ENCODE data around the gene PRX.

Gene PRX

GRCh38 chr19:40369797-40370196, 43.4 kb downstream of the PRX start:
- no peak for TF ChIP-seq CTCF (IDR thresholded peaks at IDR 0.05; ENCODE audit: insufficient read depth, low read length, missing control alignments)
- no peak for DNase-seq (ENCODE audit: low read depth, low spot score)
- ChIA-PET POLR2A (no interaction called here), CTCF (no interaction called here)
- H3K4me3 ChIP-seq (ENCODE audit: low read depth, low read length) = no peak overlapping the region

GRCh38 chr19:40367577-40368434, 45.4 kb downstream of the PRX start:
- no peak for TF ChIP-seq CTCF (IDR thresholded peaks at IDR 0.05; ENCODE audit: insufficient read depth, low read length, missing control alignments)
- no peak for DNase-seq (ENCODE audit: low read depth, low spot score)
- POLR2A ChIA-PET = no interaction called here
- no peak overlapping the region for H3K4me3 ChIP-seq (ENCODE audit: low read depth, low read length)
- CTCF ChIA-PET = interaction anchor here (1.4 to 3.4 kb wide), 2 partner anchors 12 to 13 kb away, joined by 3 to 17 read pairs; no protein-coding TSS in a partner anchor

GRCh38 chr19:40366697-40367561, 46.2 kb downstream of the PRX start:
- peak overlapping the region; percentile 66 for H3K4me3 ChIP-seq (ENCODE audit: low read depth, low read length)
- TF ChIP-seq CTCF (IDR thresholded peaks at IDR 0.05; ENCODE audit: insufficient read depth, low read length, missing control alignments) = no peak
- ChIA-PET CTCF (interaction anchor here (0.8 to 3.4 kb wide), 2 partner anchors 11 to 83 kb away, joined by 3 to 17 read pairs; no protein-coding TSS in a partner anchor), POLR2A (interaction anchor here (0.6 kb wide), 1 partner anchor 86 kb away, joined by 4 read pairs; no protein-coding TSS in a partner anchor)
- DNase-seq (ENCODE audit: low read depth, low spot score) = no peak

GRCh38 chr19:40365613-40366401, 47.4 kb downstream of the PRX start:
- no peak for TF ChIP-seq CTCF (IDR thresholded peaks at IDR 0.05; ENCODE audit: insufficient read depth, low read length, missing control alignments)

GRCh38 chr19:40365010-40365409, 48.2 kb downstream of the PRX start:
- H3K4me3 ChIP-seq (ENCODE audit: low read depth, low read length) = no peak overlapping the region
- DNase-seq (ENCODE audit: low read depth, low spot score) = no peak
- ChIA-PET CTCF (interaction anchor here (1.1 to 3.4 kb wide), 3 partner anchors 9 to 225 kb away, joined by 3 to 17 read pairs (median 5); no protein-coding TSS in a partner anchor), POLR2A (interaction anchor here (0.5 to 1.0 kb wide), 4 partner anchors 9 to 58 kb away, joined by 3 to 4 read pairs (median 3); partner anchors contain the start of genes C19orf47 and PLD3)
- TF ChIP-seq CTCF (IDR thresholded peaks at IDR 0.05; ENCODE audit: insufficient read depth, low read length, missing control alignments) = no peak

More at GRCh38 chr19:40365613-40366401, 47.4 kb downstream of the PRX start:
- H3K4me3 ChIP-seq (ENCODE audit: low read depth, low read length) = peak overlapping the region; percentile 66
- ChIA-PET CTCF (interaction anchor here (0.8 to 3.4 kb wide), 3 partner anchors 10 to 225 kb away, joined by 3 to 17 read pairs (median 3); no protein-coding TSS in a partner anchor), POLR2A (interaction anchor here (0.6 to 1.0 kb wide), 4 partner anchors 8 to 87 kb away, joined by 3 to 4 read pairs (median 3); no protein-coding TSS in a partner anchor)
- no peak for DNase-seq (ENCODE audit: low read depth, low spot score)
